ENCODE measurements around the gene NAB2. TPM values are rescaled to one million over a fixed set of nuclear protein-coding genes. Genes with fewer than 3 reads are reported as not detected.

NAB2 gene
- total RNA-seq, 2 donors from 2014 or later: 13.5 to 21.7 TPM

GRCh38 chr12:57142727-57143126 lies 53.8 kb downstream of the NAB2 start:
- H3K4me1 ChIP-seq (ENCODE audit: control insufficient read depth, insufficient read depth, low read length): peaks cover 12% of the 10 kb centered on the region
- H3K9me3 Mint-ChIP-seq: no peaks in the 10 kb centered on the region
- 90 to 91% methylated on average over 2 to 7 of the region's 7 CpGs for whole genome bisulfite sequencing, 2 experiments (ENCODE audit: insufficient coverage in 1 of 2, insufficient read length in 1 of 2)
- H3K9me3 ChIP-seq (ENCODE audit: control insufficient read depth, low read length): no peaks in the 10 kb centered on the region
- no peak overlapping the region for H3K9ac ChIP-seq (ENCODE audit: extremely low read depth, low read length, poor library complexity, severe bottlenecking)
- peak overlapping the region; percentile 21 for H3K27ac ChIP-seq (ENCODE audit: low read depth, low read length)
- no peak for TF ChIP-seq CTCF (conservative IDR thresholded peaks at IDR 0.05)
- H3K36me3 Mint-ChIP-seq (ENCODE audit: low read depth): peaks cover 58% of the 10 kb centered on the region
- H3K4me3 Mint-ChIP-seq: no peak overlapping the region
- H3K27me3 Mint-ChIP-seq (ENCODE audit: insufficient read depth): no peaks in the 10 kb centered on the region
- no peak for DNase-seq
- peaks cover 23% of the 10 kb centered on the region for H3K4me1 Mint-ChIP-seq
- H3K27ac Mint-ChIP-seq: no peak overlapping the region
- H3K27me3 ChIP-seq (ENCODE audit: control insufficient read depth, insufficient read depth, low read length, poor library complexity, severe bottlenecking): no peaks in the 10 kb centered on the region
- H3K36me3 ChIP-seq (ENCODE audit: control insufficient read depth, insufficient read depth, low read length): peaks cover 56% of the 10 kb centered on the region
- no peak overlapping the region for H3K4me3 ChIP-seq (ENCODE audit: low read length)

GRCh38 chr12:57143454-57143853 lies 54.5 kb downstream of the NAB2 start:
- H3K4me3 Mint-ChIP-seq: no peak overlapping the region
- H3K27ac Mint-ChIP-seq: no peak overlapping the region
- WGBS, 2 experiments (ENCODE audit: insufficient coverage in 1 of 2, insufficient read length in 1 of 2): 80 to 93% methylated on average over 3 to 4 of the region's 4 CpGs
- no peak for DNase-seq
- no peak overlapping the region for H3K4me3 ChIP-seq (ENCODE audit: low read length)
- H3K9me3 ChIP-seq (ENCODE audit: control insufficient read depth, low read length): no peaks in the 10 kb centered on the region
- no peak for TF ChIP-seq CTCF (conservative IDR thresholded peaks at IDR 0.05)
- H3K4me1 ChIP-seq (ENCODE audit: control insufficient read depth, insufficient read depth, low read length): peaks cover 12% of the 10 kb centered on the region
- H3K9ac ChIP-seq (ENCODE audit: extremely low read depth, low read length, poor library complexity, severe bottlenecking): no peak overlapping the region
- no peaks in the 10 kb centered on the region for H3K9me3 Mint-ChIP-seq
- H3K27ac ChIP-seq (ENCODE audit: low read depth, low read length): no peak overlapping the region
- no peaks in the 10 kb centered on the region for H3K27me3 ChIP-seq (ENCODE audit: control insufficient read depth, insufficient read depth, low read length, poor library complexity, severe bottlenecking)
- peaks cover 57% of the 10 kb centered on the region for H3K36me3 Mint-ChIP-seq (ENCODE audit: low read depth)
- peaks cover 26% of the 10 kb centered on the region for H3K4me1 Mint-ChIP-seq
- H3K36me3 ChIP-seq (ENCODE audit: control insufficient read depth, insufficient read depth, low read length): peaks cover 62% of the 10 kb centered on the region
- H3K27me3 Mint-ChIP-seq (ENCODE audit: insufficient read depth): no peaks in the 10 kb centered on the region

Other genes with a start within 250 kb of the NAB2 start
- gene SDR9C7, start 154.7 kb upstream of the NAB2 start, total RNA-seq: not detected
- gene RDH16, start 131.5 kb upstream of the NAB2 start, total RNA-seq: 1 to 10 TPM; 1.1 to 3.0 TPM
- gene ZBTB39, start 82.6 kb upstream of the NAB2 start, total RNA-seq: 10 to 100 TPM; 22.1 to 25.7 TPM
- 1 to 10 TPM; 1.8 to 5.4 TPM for gene TAC3, start 72.6 kb upstream of the NAB2 start, total RNA-seq
- gene MYO1A, start 39.0 kb upstream of the NAB2 start, total RNA-seq: 1 to 10 TPM in 1 of 2 donors, under 1 TPM in 1; 0.77 to 1.7 TPM
- 10 to 100 TPM; 36.3 to 52.6 TPM for gene NEMP1, start 10.3 kb upstream of the NAB2 start, total RNA-seq
- 100 to 1,000 TPM in 1 of 2 donors, 10 to 100 TPM in 1; 60.2 to 102 TPM for gene STAT6, start 22.2 kb downstream of the NAB2 start, total RNA-seq
- gene LRP1, start 39.4 kb downstream of the NAB2 start, total RNA-seq: 10 to 100 TPM; 74.5 to 87.7 TPM
- gene LRP1-AS, start 58.5 kb downstream of the NAB2 start, total RNA-seq: not detected
- gene NXPH4, start 127.7 kb downstream of the NAB2 start, total RNA-seq: 1 to 10 TPM in 1 of 2 donors, under 1 TPM in 1; 0.31 to 1.1 TPM
- 100 to 1,000 TPM in 1 of 2 donors, 10 to 100 TPM in 1; 76.7 to 134 TPM for gene SHMT2, start 140.6 kb downstream of the NAB2 start, total RNA-seq
- 1 to 10 TPM; 5.9 to 6.8 TPM for gene STAC3, start 162.1 kb downstream of the NAB2 start, total RNA-seq

All from endodermal cell (in vitro differentiated cells).